ENCODE measurements around the gene LPP. TPM values are rescaled to one million over a fixed set of nuclear protein-coding genes. Genes with fewer than 3 reads are reported as not detected.

The LPP gene
- total and polyA plus RNA-seq, 9 of the 15 experiments (the other 6 are each of a cell fraction or from before 2014, with no cell fraction given), result 0.07 to 0.18 TPM; not detected in 7

- H3K9me1 ChIP-seq (ENCODE audit: control insufficient read depth, insufficient read depth, low read length), result no peaks in the 10 kb centered on the region
- ChIA-PET CTCF (ENCODE audit: low intra/inter-chr PET ratio) (no interaction called here), POLR2A (no interaction called here)
- H3K79me2 ChIP-seq (ENCODE audit: control insufficient read depth, insufficient read depth, low read length), result no peaks in the 10 kb centered on the region
- no peaks in the 10 kb centered on the region for H3K9me3 ChIP-seq (replicated peaks; ENCODE audit: control insufficient read depth, insufficient read depth, low read depth, low read length)
- no peak overlapping the region for H3K4me2 ChIP-seq (ENCODE audit: insufficient read depth, low read length)
- 0% methylated on average over 2 of the region's 2 CpGs for WGBS (ENCODE audit: insufficient coverage, low coverage, missing lambda C conversion rate)
- no peak overlapping the region for H2AFZ ChIP-seq (ENCODE audit: low read depth, low read length)
- no peak overlapping the region for H3K27ac ChIP-seq (ENCODE audit: extremely low read depth, low read depth, low read length)
- H3K36me3 ChIP-seq (ENCODE audit: control insufficient read depth, insufficient read depth, low read length), result no peaks in the 10 kb centered on the region
- DNase-seq (ENCODE audit: extremely low read depth in 1 of 4, low spot score in 3 of 4) (no peak), FAIRE-seq (no peak), ATAC-seq (no peak)
- intact Hi-C loops (cut with micrococcal nuclease) (no loop called here), in situ Hi-C loops (cut with MboI) (no loop called here)
- no peaks in the 10 kb centered on the region for H4K20me1 ChIP-seq (replicated peaks; ENCODE audit: control insufficient read depth, insufficient read depth, low read length)
- H3K27me3 ChIP-seq (ENCODE audit: control insufficient read depth in 2 of 2, insufficient read depth in 2 of 2, low read length in 2 of 2), result no peaks in the 10 kb centered on the region
- BruUV-seq (replicated peaks), result no TSS peak
- H3K4me3 ChIP-seq, result no peak overlapping the region
- H3K9ac ChIP-seq (ENCODE audit: insufficient read depth in 1 of 2, low read depth in 2 of 2, low read length in 2 of 2), result no peak overlapping the region
- no peaks in the 10 kb centered on the region for H3K4me1 ChIP-seq (replicated peaks in 1 of 2; ENCODE audit: control insufficient read depth in 2 of 2, insufficient read depth in 2 of 2, low read length in 2 of 2)
- TF ChIP-seq CHD4 (IDR thresholded peaks at IDR 0.05; ENCODE audit: insufficient read depth, insufficient replicate concordance, low read depth, low read length, poor library complexity, severe bottlenecking) (no peak), ZNF311 (CRISPR knock-in tag; IDR thresholded peaks at IDR 0.05) (no peak), NONO (IDR thresholded peaks at IDR 0.05; ENCODE audit: low read depth in 2 of 2, low read length in 1 of 2) (no peak), ZBTB11 (CRISPR knock-in tag; IDR thresholded peaks at IDR 0.05) (no peak), ESRRB (CRISPR knock-in tag; IDR thresholded peaks at IDR 0.05; ENCODE audit: borderline replicate concordance) (no peak), ZNF408 (CRISPR knock-in tag; IDR thresholded peaks at IDR 0.05; ENCODE audit: low read depth) (no peak)
- TF ChIP-seq, protein P1, sequence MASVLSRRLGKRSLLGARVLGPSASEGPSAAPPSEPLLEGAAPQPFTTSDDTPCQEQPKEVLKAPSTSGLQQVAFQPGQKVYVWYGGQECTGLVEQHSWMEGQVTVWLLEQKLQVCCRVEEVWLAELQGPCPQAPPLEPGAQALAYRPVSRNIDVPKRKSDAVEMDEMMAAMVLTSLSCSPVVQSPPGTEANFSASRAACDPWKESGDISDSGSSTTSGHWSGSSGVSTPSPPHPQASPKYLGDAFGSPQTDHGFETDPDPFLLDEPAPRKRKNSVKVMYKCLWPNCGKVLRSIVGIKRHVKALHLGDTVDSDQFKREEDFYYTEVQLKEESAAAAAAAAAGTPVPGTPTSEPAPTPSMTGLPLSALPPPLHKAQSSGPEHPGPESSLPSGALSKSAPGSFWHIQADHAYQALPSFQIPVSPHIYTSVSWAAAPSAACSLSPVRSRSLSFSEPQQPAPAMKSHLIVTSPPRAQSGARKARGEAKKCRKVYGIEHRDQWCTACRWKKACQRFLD (CRISPR knock-in tag; IDR thresholded peaks at IDR 0.05), result no peak
- TF ChIP-seq, protein P2, sequence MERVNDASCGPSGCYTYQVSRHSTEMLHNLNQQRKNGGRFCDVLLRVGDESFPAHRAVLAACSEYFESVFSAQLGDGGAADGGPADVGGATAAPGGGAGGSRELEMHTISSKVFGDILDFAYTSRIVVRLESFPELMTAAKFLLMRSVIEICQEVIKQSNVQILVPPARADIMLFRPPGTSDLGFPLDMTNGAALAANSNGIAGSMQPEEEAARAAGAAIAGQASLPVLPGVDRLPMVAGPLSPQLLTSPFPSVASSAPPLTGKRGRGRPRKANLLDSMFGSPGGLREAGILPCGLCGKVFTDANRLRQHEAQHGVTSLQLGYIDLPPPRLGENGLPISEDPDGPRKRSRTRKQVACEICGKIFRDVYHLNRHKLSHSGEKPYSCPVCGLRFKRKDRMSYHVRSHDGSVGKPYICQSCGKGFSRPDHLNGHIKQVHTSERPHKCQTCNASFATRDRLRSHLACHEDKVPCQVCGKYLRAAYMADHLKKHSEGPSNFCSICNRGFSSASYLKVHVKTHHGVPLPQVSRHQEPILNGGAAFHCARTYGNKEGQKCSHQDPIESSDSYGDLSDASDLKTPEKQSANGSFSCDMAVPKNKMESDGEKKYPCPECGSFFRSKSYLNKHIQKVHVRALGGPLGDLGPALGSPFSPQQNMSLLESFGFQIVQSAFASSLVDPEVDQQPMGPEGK (CRISPR knock-in tag; IDR thresholded peaks at IDR 0.05; ENCODE audit: borderline replicate concordance), result no peak
- TF ChIP-seq, protein P3, sequence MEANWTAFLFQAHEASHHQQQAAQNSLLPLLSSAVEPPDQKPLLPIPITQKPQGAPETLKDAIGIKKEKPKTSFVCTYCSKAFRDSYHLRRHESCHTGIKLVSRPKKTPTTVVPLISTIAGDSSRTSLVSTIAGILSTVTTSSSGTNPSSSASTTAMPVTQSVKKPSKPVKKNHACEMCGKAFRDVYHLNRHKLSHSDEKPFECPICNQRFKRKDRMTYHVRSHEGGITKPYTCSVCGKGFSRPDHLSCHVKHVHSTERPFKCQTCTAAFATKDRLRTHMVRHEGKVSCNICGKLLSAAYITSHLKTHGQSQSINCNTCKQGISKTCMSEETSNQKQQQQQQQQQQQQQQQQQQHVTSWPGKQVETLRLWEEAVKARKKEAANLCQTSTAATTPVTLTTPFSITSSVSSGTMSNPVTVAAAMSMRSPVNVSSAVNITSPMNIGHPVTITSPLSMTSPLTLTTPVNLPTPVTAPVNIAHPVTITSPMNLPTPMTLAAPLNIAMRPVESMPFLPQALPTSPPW (CRISPR knock-in tag; IDR thresholded peaks at IDR 0.05), result no peak
- TF ChIP-seq, protein P4, sequence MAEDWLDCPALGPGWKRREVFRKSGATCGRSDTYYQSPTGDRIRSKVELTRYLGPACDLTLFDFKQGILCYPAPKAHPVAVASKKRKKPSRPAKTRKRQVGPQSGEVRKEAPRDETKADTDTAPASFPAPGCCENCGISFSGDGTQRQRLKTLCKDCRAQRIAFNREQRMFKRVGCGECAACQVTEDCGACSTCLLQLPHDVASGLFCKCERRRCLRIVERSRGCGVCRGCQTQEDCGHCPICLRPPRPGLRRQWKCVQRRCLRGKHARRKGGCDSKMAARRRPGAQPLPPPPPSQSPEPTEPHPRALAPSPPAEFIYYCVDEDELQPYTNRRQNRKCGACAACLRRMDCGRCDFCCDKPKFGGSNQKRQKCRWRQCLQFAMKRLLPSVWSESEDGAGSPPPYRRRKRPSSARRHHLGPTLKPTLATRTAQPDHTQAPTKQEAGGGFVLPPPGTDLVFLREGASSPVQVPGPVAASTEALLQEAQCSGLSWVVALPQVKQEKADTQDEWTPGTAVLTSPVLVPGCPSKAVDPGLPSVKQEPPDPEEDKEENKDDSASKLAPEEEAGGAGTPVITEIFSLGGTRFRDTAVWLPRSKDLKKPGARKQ (CRISPR knock-in tag; IDR thresholded peaks at IDR 0.05), result no peak
Observed at GRCh38 chr3:188692700-188693099, 538.7 kb downstream of the LPP start.

Data from K562 (cell line).